ENCODE data around the gene FMN2.

Gene FMN2

GRCh38 chr1:240508950-240509349 is 417.3 kb downstream of the FMN2 start:
- H3K36me3 ChIP-seq, result no peaks in the 10 kb centered on the region
- H3K9me3 ChIP-seq, result no peaks in the 10 kb centered on the region
- TF ChIP-seq CTCF (IDR thresholded peaks at IDR 0.05), result no peak
- no peak overlapping the region for H3K4me3 ChIP-seq (ENCODE audit: low read depth in 1 of 2, low read length in 1 of 2)
- no peaks in the 10 kb centered on the region for H3K4me1 ChIP-seq (ENCODE audit: control insufficient read depth in 1 of 2, insufficient read depth in 1 of 2, low read depth in 1 of 2, low read length in 1 of 2)
- no peak overlapping the region for H3K27ac ChIP-seq
- no peaks in the 10 kb centered on the region for H3K27me3 ChIP-seq

- Histone ChIP-seq H3K4me3 (ENCODE audit: low read depth in 1 of 2, low read length in 1 of 2) (no peak overlapping the region), H3K27me3 (no peaks in the 10 kb centered on the region), H3K9me3 (no peaks in the 10 kb centered on the region), H3K36me3 (no peaks in the 10 kb centered on the region), H3K4me1 (ENCODE audit: control insufficient read depth in 1 of 2, insufficient read depth in 1 of 2, low read depth in 1 of 2, low read length in 1 of 2) (no peaks in the 10 kb centered on the region), H3K27ac (no peak overlapping the region)
- no peak for TF ChIP-seq CTCF (IDR thresholded peaks at IDR 0.05)
These were observed 420.1 kb downstream of the FMN2 start for GRCh38 chr1:240511789-240512188.

- H3K27ac ChIP-seq, result no peak overlapping the region
- no peaks in the 10 kb centered on the region for H3K4me1 ChIP-seq (ENCODE audit: control insufficient read depth in 1 of 2, insufficient read depth in 1 of 2, low read depth in 1 of 2, low read length in 1 of 2)
- H3K9me3 ChIP-seq, result no peaks in the 10 kb centered on the region
- no peaks in the 10 kb centered on the region for H3K36me3 ChIP-seq
- TF ChIP-seq CTCF (IDR thresholded peaks at IDR 0.05), result no peak
- no peak overlapping the region for H3K4me3 ChIP-seq (ENCODE audit: low read depth in 1 of 2, low read length in 1 of 2)
- no peaks in the 10 kb centered on the region for H3K27me3 ChIP-seq
These were observed 423.8 kb downstream of the FMN2 start for GRCh38 chr1:240515505-240515904.

GRCh38 chr1:240516069-240516468 is 424.4 kb downstream of the FMN2 start:
- no peak for TF ChIP-seq CTCF (IDR thresholded peaks at IDR 0.05)
- Histone ChIP-seq H3K27ac (no peak overlapping the region), H3K4me1 (ENCODE audit: control insufficient read depth in 1 of 2, insufficient read depth in 1 of 2, low read depth in 1 of 2, low read length in 1 of 2) (no peaks in the 10 kb centered on the region), H3K9me3 (no peaks in the 10 kb centered on the region), H3K27me3 (no peaks in the 10 kb centered on the region), H3K4me3 (ENCODE audit: low read depth in 1 of 2, low read length in 1 of 2) (no peak overlapping the region), H3K36me3 (no peaks in the 10 kb centered on the region)

GRCh38 chr1:240517891-240518290 is 426.2 kb downstream of the FMN2 start:
- H3K4me1 ChIP-seq (ENCODE audit: control insufficient read depth in 1 of 2, insufficient read depth in 1 of 2, low read depth in 1 of 2, low read length in 1 of 2), result no peaks in the 10 kb centered on the region
- H3K4me3 ChIP-seq (ENCODE audit: low read depth in 1 of 2, low read length in 1 of 2), result no peak overlapping the region
- no peaks in the 10 kb centered on the region for H3K36me3 ChIP-seq
- no peaks in the 10 kb centered on the region for H3K27me3 ChIP-seq
- no peak for TF ChIP-seq CTCF (IDR thresholded peaks at IDR 0.05)
- no peak overlapping the region for H3K27ac ChIP-seq
- no peaks in the 10 kb centered on the region for H3K9me3 ChIP-seq
